Endodermal cell (in vitro differentiated cells): ENCODE measurements around the gene CA9. TPM values are rescaled to one million over a fixed set of nuclear protein-coding genes. Genes with fewer than 3 reads are reported as not detected.
A peak's percentile ranks its signal among the peaks of the same experiment; 100 is the strongest.

ENCODE experiments used
- DNase-seq: peaks from one replicate; pipeline ENCODE4 v3.0.0-alpha.2; 2017
- H3K27ac ChIP-seq: 2 replicates; pipeline ENCODE4 v1.5.1; 2013; ENCODE audit warnings: mild to moderate bottlenecking, low read depth, low read length, moderate library complexity
- H3K27me3 ChIP-seq: 2 replicates; pipeline ENCODE4 v1.6.1; 2013; ENCODE audit warnings: mild to moderate bottlenecking, low read length, moderate library complexity; ENCODE audit not compliant: insufficient read depth, control insufficient read depth, poor library complexity, severe bottlenecking
- H3K36me3 ChIP-seq: 2 replicates; pipeline ENCODE4 v1.7.0; 2013; ENCODE audit warnings: mild to moderate bottlenecking, low read length, moderate library complexity; ENCODE audit not compliant: control insufficient read depth, insufficient read depth
- H3K4me1 ChIP-seq: one replicate; pipeline ENCODE4 v1.7.0; 2013; ENCODE audit warnings: low read length; ENCODE audit not compliant: control insufficient read depth, insufficient read depth
- H3K4me3 ChIP-seq: 2 replicates; pipeline ENCODE4 v1.5.1; 2013; ENCODE audit warnings: mild to moderate bottlenecking, low read length, moderate library complexity
- H3K9ac ChIP-seq: 2 replicates; pipeline ENCODE4 v1.6.1; 2013; ENCODE audit warnings: mild to moderate bottlenecking, low read length, moderate library complexity; ENCODE audit not compliant: poor library complexity, severe bottlenecking; ENCODE audit errors: extremely low read depth
- H3K9me3 ChIP-seq: 2 replicates; pipeline ENCODE4 v1.6.1; 2013; ENCODE audit warnings: mild to moderate bottlenecking, low read length, moderate library complexity; ENCODE audit not compliant: control insufficient read depth
- H3K27ac Mint-ChIP-seq: 2 replicates; pipeline ENCODE4 v1.8.0; 2020; ENCODE audit warnings: mixed read lengths
- H3K27me3 Mint-ChIP-seq: 2 replicates; pipeline ENCODE4 v1.8.0; 2021; ENCODE audit warnings: mild to moderate bottlenecking, mixed read lengths; ENCODE audit not compliant: insufficient read depth
- H3K36me3 Mint-ChIP-seq: 2 replicates; pipeline ENCODE4 v1.8.0; 2020; ENCODE audit warnings: low read depth, mixed read lengths
- H3K4me1 Mint-ChIP-seq: 2 replicates; pipeline ENCODE4 v1.8.0; 2020; ENCODE audit warnings: mixed read lengths
- H3K4me3 Mint-ChIP-seq: 2 replicates; pipeline ENCODE4 v1.8.0; 2020; ENCODE audit warnings: mild to moderate bottlenecking, moderate library complexity, mixed read lengths
- H3K9me3 Mint-ChIP-seq: 2 replicates; pipeline ENCODE4 v1.8.0; 2020; ENCODE audit warnings: mild to moderate bottlenecking, mixed read lengths
- CTCF ChIP-seq: fragments of 200-600 bp; sonication (generic); conservative IDR thresholded peaks from 2 replicates; pipeline ENCODE4 v1.5.0; 2021; ENCODE audit warnings: antibody characterized with exemption, mild to moderate bottlenecking
- WGBS, 2 experiments: methylation state at CpG; one replicate each; pipeline versions ENCODE4 v1.1.5 to v1.1.7; 2013; ENCODE audit warnings: missing lambda C conversion rate in 2 of 2, mixed read lengths in 1 of 2; ENCODE audit not compliant: insufficient coverage in 1 of 2, insufficient read length in 1 of 2; 5-methylcytosine and 5-hydroxymethylcytosine counted together
- long read RNA-seq, 4 experiments: library from polyadenylated mRNA in 2 of 4; library from RNA in 1 of 4; library from capped mRNA in 1 of 4; stranded (forward) in 3 of 4; unstranded in 1 of 4; transcript quantifications; one replicate each; pipeline ENCODE4 v2.0.0, GENCODE V29; 2020 to 2021; ENCODE audit warnings: inconsistent platforms in 1 of 4
- polyA plus RNA-seq, 2 experiments: library from polyadenylated mRNA; stranded (reverse); fragments of 50-300 nt; gene quantifications; one replicate each; pipeline ENCODE4 v1.2.3, GENCODE V29; 2013
- total RNA-seq, 2 donors: library from RNA; stranded (reverse); fragmentation: NEBNext Ultra II Directional in 1 of 2; extraction: Animal tissue kit (Norgen Biotek cat#: 25700) in 1 of 2; gene quantifications; 2 replicates in 1 of 2; 3 replicates in 1 of 2; pipeline ENCODE4 v1.2.1, GENCODE V29; 2021

The CA9 gene
- 1 to 10 TPM; 1.8 to 3.6 TPM for total RNA-seq
- polyA plus RNA-seq (2013, experiment 1 of 2): 1.6 TPM
- polyA plus RNA-seq (2013, experiment 2 of 2): 0.33 TPM
- long read RNA-seq, experiment 1, partial matches to known transcripts: 1 of 2 reads
- long read RNA-seq, experiment 1, other reads (novel, unspliced or antisense): 1 of 2 reads
- long read RNA-seq, experiment 2: 0 reads
- long read RNA-seq, experiment 3, partial matches to known transcripts: 1 of 1 reads
- long read RNA-seq, experiment 3, other reads (novel, unspliced or antisense): 0 of 1 reads
- long read RNA-seq, experiment 4, partial matches to known transcripts: 3 of 3 reads
- long read RNA-seq, experiment 4, other reads (novel, unspliced or antisense): 0 of 3 reads

DNA sequence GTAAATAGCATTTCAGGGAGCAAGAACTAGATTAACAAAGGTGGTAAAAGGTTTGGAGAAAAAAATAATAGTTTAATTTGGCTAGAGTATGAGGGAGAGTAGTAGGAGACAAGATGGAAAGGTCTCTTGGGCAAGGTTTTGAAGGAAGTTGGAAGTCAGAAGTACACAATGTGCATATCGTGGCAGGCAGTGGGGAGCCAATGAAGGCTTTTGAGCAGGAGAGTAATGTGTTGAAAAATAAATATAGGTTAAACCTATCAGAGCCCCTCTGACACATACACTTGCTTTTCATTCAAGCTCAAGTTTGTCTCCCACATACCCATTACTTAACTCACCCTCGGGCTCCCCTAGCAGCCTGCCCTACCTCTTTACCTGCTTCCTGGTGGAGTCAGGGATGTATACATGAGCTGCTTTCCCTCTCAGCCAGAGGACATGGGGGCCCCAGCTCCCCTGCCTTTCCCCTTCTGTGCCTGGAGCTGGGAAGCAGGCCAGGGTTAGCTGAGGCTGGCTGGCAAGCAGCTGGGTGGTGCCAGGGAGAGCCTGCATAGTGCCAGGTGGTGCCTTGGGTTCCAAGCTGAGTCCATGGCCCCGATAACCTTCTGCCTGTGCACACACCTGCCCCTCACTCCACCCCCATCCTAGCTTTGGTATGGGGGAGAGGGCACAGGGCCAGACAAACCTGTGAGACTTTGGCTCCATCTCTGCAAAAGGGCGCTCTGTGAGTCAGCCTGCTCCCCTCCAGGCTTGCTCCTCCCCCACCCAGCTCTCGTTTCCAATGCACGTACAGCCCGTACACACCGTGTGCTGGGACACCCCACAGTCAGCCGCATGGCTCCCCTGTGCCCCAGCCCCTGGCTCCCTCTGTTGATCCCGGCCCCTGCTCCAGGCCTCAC is at the start of gene CA9:
TSS of gene CA9 (plus strand) at position 797 of the 893 bp plus-strand sequence. CDS start at position 829, 32 bp downstream.
- Mint-ChIP-seq H3K4me1 (peaks cover 9% of the 10 kb centered on the region), H3K36me3 (no peaks in the 10 kb centered on the region), H3K27ac (no peak within 1 kb of the TSS), H3K4me3 (peak within 1 kb of the TSS; percentile 68), H3K9me3 (no peaks in the 10 kb centered on the region), H3K27me3 (peaks cover 24% of the 10 kb centered on the region)
- Histone ChIP-seq H3K36me3 (no peaks in the 10 kb centered on the region), H3K4me3 (no peak within 1 kb of the TSS), H3K9ac (no peak within 1 kb of the TSS), H3K27ac (no peak within 1 kb of the TSS), H3K4me1 (no peaks in the 10 kb centered on the region), H3K9me3 (no peaks in the 10 kb centered on the region), H3K27me3 (peaks cover 18% of the 10 kb centered on the region)
- no peak for DNase-seq
- 87 to 89% methylated on average over 4 to 10 of the region's 10 CpGs for WGBS, 2 experiments
- TF ChIP-seq CTCF: no peak

- Histone ChIP-seq H3K36me3 (no peaks in the 10 kb centered on the region), H3K4me1 (no peaks in the 10 kb centered on the region), H3K9ac (no peak overlapping the region), H3K4me3 (no peak overlapping the region), H3K9me3 (no peaks in the 10 kb centered on the region), H3K27ac (no peak overlapping the region), H3K27me3 (no peaks in the 10 kb centered on the region)
- no peaks in the 10 kb centered on the region for H3K4me1 Mint-ChIP-seq
- no peak for TF ChIP-seq CTCF
- 93 to 95% methylated on average over 2 of the region's 2 CpGs for WGBS, 2 experiments
- no peak overlapping the region for H3K27ac Mint-ChIP-seq
- no peaks in the 10 kb centered on the region for H3K36me3 Mint-ChIP-seq
- H3K27me3 Mint-ChIP-seq: peaks cover 4% of the 10 kb centered on the region
- no peak for DNase-seq
- no peaks in the 10 kb centered on the region for H3K9me3 Mint-ChIP-seq
- H3K4me3 Mint-ChIP-seq: no peak overlapping the region
These were observed 46.2 kb upstream of the CA9 start for GRCh38 chr9:35627575-35627974.

- Histone ChIP-seq H3K9me3 (no peaks in the 10 kb centered on the region), H3K36me3 (no peaks in the 10 kb centered on the region), H3K27me3 (no peaks in the 10 kb centered on the region), H3K4me3 (no peak overlapping the region), H3K9ac (no peak overlapping the region), H3K27ac (no peak overlapping the region), H3K4me1 (no peaks in the 10 kb centered on the region)
- Mint-ChIP-seq H3K9me3 (no peaks in the 10 kb centered on the region), H3K4me1 (no peaks in the 10 kb centered on the region), H3K27ac (no peak overlapping the region), H3K27me3 (peaks cover 4% of the 10 kb centered on the region), H3K4me3 (no peak overlapping the region), H3K36me3 (no peaks in the 10 kb centered on the region)
- TF ChIP-seq CTCF: no peak
- WGBS, 2 experiments: 88 to 93% methylated on average over 3 to 6 of the region's 6 CpGs
- DNase-seq: no peak
These were observed 45.2 kb upstream of the CA9 start for GRCh38 chr9:35628389-35628991.
